ENCODE results near the gene LRFN5.

GRCh38 chr14:41642789-41643188 is 36.1 kb downstream of the LRFN5 start:
- TF ChIP-seq POLR2AphosphoS5 (IDR thresholded peaks at IDR 0.05; ENCODE audit: low read depth, low read length): no peak
- no peak for TF ChIP-seq POLR2A (IDR thresholded peaks at IDR 0.05; ENCODE audit: low read depth, low read length)
